T-cell (primary cell): ENCODE data around the gene KBTBD7. TPM values are rescaled to one million over a fixed set of nuclear protein-coding genes. Genes with fewer than 3 reads are reported as not detected.

ENCODE experiments used
- ATAC-seq, 4 experiments: fragments of 200-7000 bp in 3 of 4; fragments of 150-1000 bp in 1 of 4; cut with Tn5 transposase; replicated peaks in 1 of 4; 1 replicate in 3 of 4; 2 replicates in 1 of 4; pipeline ENCODE4 v1.10.0; 2021; ENCODE audit warnings: moderate library complexity in 3 of 4, mild to moderate bottlenecking in 2 of 4, moderate number of reproducible peaks in 1 of 4
- CTCF ChIA-PET, 2 donors: fragments of 300-600 bp; sonication (Branson Sonifier 250); formaldehyde crosslinking; loops; one replicate each; lab custom pipeline; 2022; ENCODE audit warnings: antibody characterized with exemption in 2 of 2; lab: Charles Lee
- POLR2A ChIA-PET, 2 donors: fragments of 300-600 bp; sonication (Branson Sonifier 250); formaldehyde crosslinking; loops; one replicate each; lab custom pipeline; 2022; ENCODE audit warnings: antibody characterized with exemption in 2 of 2; lab: Charles Lee
- DNase-seq, 35 experiments: peaks; one replicate each; pipeline versions ENCODE4 v3.0.0 to v3.0.0-alpha.2; 2013 to 2023
- H3K27ac ChIP-seq: one replicate; pipeline ENCODE4 v1.5.1; 2013; ENCODE audit warnings: low read length
- H3K27me3 ChIP-seq, 2 experiments: replicated peaks in 1 of 2; 1 replicate in 1 of 2; 2 replicates in 1 of 2; pipeline versions ENCODE4 v1.6.1 to v1.7.0; 2013; ENCODE audit warnings: low read length in 1 of 2, mixed read lengths in 1 of 2; ENCODE audit not compliant: control insufficient read depth in 2 of 2, insufficient read depth in 2 of 2; ENCODE audit errors: extremely low read depth in 1 of 2
- H3K36me3 ChIP-seq, 2 donors: 1 replicate in 1 of 2; 2 replicates in 1 of 2; pipeline versions ENCODE4 v1.6.1 to v1.7.0; 2013; ENCODE audit warnings: low read length in 1 of 2; ENCODE audit not compliant: control insufficient read depth in 2 of 2, insufficient read depth in 1 of 2; ENCODE audit errors: extremely low read depth in 1 of 2
- H3K4me1 ChIP-seq, 2 experiments: 1 replicate in 1 of 2; 2 replicates in 1 of 2; pipeline versions ENCODE4 v1.6.1 to v1.7.0; 2013; ENCODE audit warnings: low read length in 2 of 2, mixed read lengths in 1 of 2; ENCODE audit not compliant: insufficient read depth in 2 of 2, control insufficient read depth in 1 of 2; ENCODE audit errors: extremely low read depth in 1 of 2
- H3K4me3 ChIP-seq, 2 donors: 1 replicate in 1 of 2; 2 replicates in 1 of 2; pipeline versions ENCODE4 v1.5.1 to v1.7.0; 2013; ENCODE audit warnings: mild to moderate bottlenecking in 2 of 2, low read length in 1 of 2, moderate library complexity in 1 of 2; ENCODE audit not compliant: control insufficient read depth in 1 of 2; ENCODE audit errors: extremely low read depth in 1 of 2
- H3K9me3 ChIP-seq: 2 replicates; pipeline ENCODE4 v1.7.0; 2013
- H3K27ac Mint-ChIP-seq, 2 donors: one replicate each; pipeline ENCODE4 v1.8.0; 2020 to 2021; ENCODE audit warnings: mild to moderate bottlenecking in 2 of 2, mixed read lengths in 2 of 2
- H3K27me3 Mint-ChIP-seq, 2 donors: one replicate each; pipeline ENCODE4 v1.8.0; 2021 to 2022; ENCODE audit warnings: mixed read lengths in 2 of 2
- H3K36me3 Mint-ChIP-seq: one replicate; pipeline ENCODE4 v1.8.0; 2021; ENCODE audit warnings: mixed read lengths
- H3K4me1 Mint-ChIP-seq, 3 donors: one replicate each; pipeline ENCODE4 v1.8.0; 2020 to 2022; ENCODE audit warnings: mixed read lengths in 3 of 3, mild to moderate bottlenecking in 1 of 3
- H3K4me3 Mint-ChIP-seq, 3 donors: one replicate each; pipeline ENCODE4 v1.8.0; 2020 to 2022; ENCODE audit warnings: mild to moderate bottlenecking in 3 of 3, mixed read lengths in 3 of 3, moderate library complexity in 3 of 3
- H3K9me3 Mint-ChIP-seq, 3 donors: one replicate each; pipeline ENCODE4 v1.8.0; 2020 to 2022; ENCODE audit warnings: mixed read lengths in 3 of 3
- WGBS: methylation state at CpG from one replicate; pipeline ENCODE4 v1.1.5; 2013; ENCODE audit warnings: missing lambda C conversion rate; ENCODE audit not compliant: insufficient coverage; 5-methylcytosine and 5-hydroxymethylcytosine counted together
- total RNA-seq, 35 experiments: library from RNA in 6 of 35; stranded (reverse) in 6 of 35; fragments of 120-200 nt in 1 of 35; gene quantifications; one replicate each; pipeline versions ENCODE4 v1.2.1 to v1.2.4 and lab custom pipeline; 2013 to 2026

KBTBD7 gene
- total RNA-seq, 5 donors from 2014 or later (not counting 1 experiment from before 2014, with no cell fraction given), result 2.6 to 10.9 (median 9.3) TPM

GRCh38 chr13:41150058-41150457 is 44.3 kb downstream of the KBTBD7 start:
- Histone ChIP-seq H3K4me1 (no peaks in the 10 kb centered on the region), H3K27ac (no peak overlapping the region), H3K27me3 (no peaks in the 10 kb centered on the region), H3K36me3 (no peaks in the 10 kb centered on the region), H3K9me3 (peaks cover 9% of the 10 kb centered on the region), H3K4me3 (no peak overlapping the region)
- ATAC-seq, result no peak
- H3K36me3 Mint-ChIP-seq, result peaks cover 64% of the 10 kb centered on the region
- WGBS, result 100% methylated on average over 1 of the region's 2 CpGs
- ChIA-PET POLR2A (no interaction called here), CTCF (no interaction called here)
- no peaks in the 10 kb centered on the region for H3K4me1 Mint-ChIP-seq
- no peak overlapping the region for H3K4me3 Mint-ChIP-seq
- no peak for DNase-seq
- no peaks in the 10 kb centered on the region for H3K27me3 Mint-ChIP-seq
- H3K9me3 Mint-ChIP-seq, result peaks cover 23 to 67% (median 50%) of the 10 kb centered on the region in 3 donors
- H3K27ac Mint-ChIP-seq, result no peak overlapping the region

GRCh38 chr13:41148419-41149283 is 45.7 kb downstream of the KBTBD7 start:
- Mint-ChIP-seq H3K27ac (no peak overlapping the region), H3K36me3 (peaks cover 64% of the 10 kb centered on the region), H3K27me3 (no peaks in the 10 kb centered on the region), H3K9me3 (peaks cover 23 to 67% (median 50%) of the 10 kb centered on the region in 3 donors), H3K4me3 (no peak overlapping the region), H3K4me1 (no peaks in the 10 kb centered on the region)
- no peaks in the 10 kb centered on the region for H3K36me3 ChIP-seq
- no peak overlapping the region for H3K27ac ChIP-seq
- H3K9me3 ChIP-seq, result peaks cover 9% of the 10 kb centered on the region
- ChIA-PET POLR2A (no interaction called here), CTCF (no interaction called here)
- H3K4me1 ChIP-seq, result no peaks in the 10 kb centered on the region
- WGBS, result 80% methylated on average over 1 of the region's 3 CpGs
- no peak for DNase-seq
- no peak overlapping the region for H3K4me3 ChIP-seq
- H3K27me3 ChIP-seq, result no peaks in the 10 kb centered on the region
- no peak for ATAC-seq

- Mint-ChIP-seq H3K36me3 (peaks cover 41% of the 10 kb centered on the region), H3K4me3 (no peak overlapping the region)
- 100% methylated on average over 1 of the region's 4 CpGs for WGBS
These were observed 49.0 kb downstream of the KBTBD7 start for GRCh38 chr13:41145136-41145908.

GRCh38 chr13:41144576-41144975 is 49.8 kb downstream of the KBTBD7 start:
- DNase-seq (no peak), ATAC-seq (no peak)
- H3K27ac ChIP-seq, result no peak overlapping the region
- no peaks in the 10 kb centered on the region for H3K27me3 ChIP-seq
- no peaks in the 10 kb centered on the region for H3K36me3 ChIP-seq
- no peaks in the 10 kb centered on the region for H3K4me1 ChIP-seq
- ChIA-PET CTCF (no interaction called here), POLR2A (interaction anchor here in 1 of 2 donors (0.6 kb wide), 1 partner anchor 362 kb away, joined by 3 read pairs; no protein-coding TSS in a partner anchor)
- Mint-ChIP-seq H3K27ac (no peak overlapping the region), H3K36me3 (peaks cover 33% of the 10 kb centered on the region), H3K27me3 (no peaks in the 10 kb centered on the region), H3K4me3 (no peak overlapping the region), H3K4me1 (peaks cover 0 to 2% (median 0%) of the 10 kb centered on the region in 3 donors), H3K9me3 (peaks cover 9 to 36% (median 21%) of the 10 kb centered on the region in 3 donors)
- no peak overlapping the region for H3K4me3 ChIP-seq
- no CpG with 5 or more reads among the region's 2 CpGs for WGBS
- no peaks in the 10 kb centered on the region for H3K9me3 ChIP-seq

More at GRCh38 chr13:41145136-41145908, 49.0 kb downstream of the KBTBD7 start:
- DNase-seq, result no peak
- H3K9me3 ChIP-seq, result peaks cover 3% of the 10 kb centered on the region
- ChIA-PET POLR2A (interaction anchor here in 1 of 2 donors (0.6 kb wide), 1 partner anchor 361 kb away, joined by 3 read pairs; no protein-coding TSS in a partner anchor), CTCF (no interaction called here)
- H3K27ac ChIP-seq, result no peak overlapping the region
- H3K4me1 ChIP-seq, result no peaks in the 10 kb centered on the region
- no peaks in the 10 kb centered on the region for H3K27me3 ChIP-seq
- H3K9me3 Mint-ChIP-seq, result peaks cover 15 to 43% (median 28%) of the 10 kb centered on the region in 3 donors
- H3K27me3 Mint-ChIP-seq, result no peaks in the 10 kb centered on the region
- H3K4me3 ChIP-seq, result no peak overlapping the region
- no peak for ATAC-seq
- H3K36me3 ChIP-seq, result no peaks in the 10 kb centered on the region
- no peak overlapping the region for H3K27ac Mint-ChIP-seq
- no peaks in the 10 kb centered on the region for H3K4me1 Mint-ChIP-seq

Other genes starting within 250 kb of the KBTBD7 start
- 100 to 1,000 TPM; 133 to 221 (median 146) TPM for gene ELF1, start 175.3 kb downstream of the KBTBD7 start, total RNA-seq
- 1 to 10 TPM; 4.3 to 7.6 (median 4.8) TPM for gene WBP4, start 133.1 kb downstream of the KBTBD7 start, total RNA-seq
- 1 to 10 TPM; 3.0 to 8.8 (median 7.8) TPM for gene KBTBD6, start 61.8 kb downstream of the KBTBD7 start, total RNA-seq
- gene MTRF1, start 69.0 kb upstream of the KBTBD7 start, total RNA-seq, result 10 to 100 TPM; 22.1 to 35.5 (median 26.6) TPM
- 10 to 100 TPM; 45.7 to 93.7 (median 49.6) TPM for gene NAA16, start 116.7 kb upstream of the KBTBD7 start, total RNA-seq